ENCODE results near the gene CDKAL1. TPM values are rescaled to one million over a fixed set of nuclear protein-coding genes. Genes with fewer than 3 reads are reported as not detected.

The CDKAL1 gene
- total and polyA plus RNA-seq, 2 of the 8 experiments (the other 6 are each of a cell fraction or from before 2014, with no cell fraction given): 8.4 to 24.6 TPM

- no peak overlapping the region for H3K4me2 ChIP-seq (ENCODE audit: insufficient read depth in 1 of 2, low read depth in 2 of 2, low read length in 2 of 2)
- no peak overlapping the region for H2BK120ac ChIP-seq (replicated peaks; ENCODE audit: low read depth, low read length)
- no peak overlapping the region for H3K14ac ChIP-seq (ENCODE audit: insufficient read length)
- H3K79me2 ChIP-seq (ENCODE audit: control insufficient read depth in 1 of 2, insufficient read depth in 2 of 2, low read length in 2 of 2): peaks cover 0 to 6% of the 10 kb centered on the region in 2 experiments; a peak in 1 of 4 replicates
- no peaks in the 10 kb centered on the region for H3K79me1 ChIP-seq (ENCODE audit: low read depth, low read length)
- H4K5ac ChIP-seq (ENCODE audit: insufficient read length, low read depth, low read length): no peak overlapping the region
- no peak overlapping the region for H4K8ac ChIP-seq (ENCODE audit: extremely low read depth, insufficient read depth, low read length)
- ChIA-PET CTCF (ENCODE audit: partially characterized antibody) (interaction anchor here (0.8 to 1.2 kb wide), 2 partner anchors 10 to 17 kb away, joined by 3 read pairs; no protein-coding TSS in a partner anchor), POLR2A (ENCODE audit: partially characterized antibody) (interaction anchor here (1.2 to 1.5 kb wide), 2 partner anchors 11 to 72 kb away, joined by 3 read pairs; no protein-coding TSS in a partner anchor)
- H3K9me3 ChIP-seq (ENCODE audit: insufficient read depth in 2 of 2, low read depth in 1 of 2, low read length in 1 of 2): no peaks in the 10 kb centered on the region; a peak in 1 of 4 replicates
- whole genome bisulfite sequencing, 2 experiments (ENCODE audit: extremely low coverage in 1 of 2, insufficient coverage in 1 of 2, insufficient read length in 1 of 2, insufficient replicate concordance in 2 of 2, low coverage in 1 of 2, low lambda C conversion rate in 2 of 2, missing lambda C conversion rate in 1 of 2): 90% methylated on average over 3 of the region's 3 CpGs; no CpG with 5 or more reads in 1 of the 2 experiments
- no peaks in the 10 kb centered on the region for H3K36me3 ChIP-seq (ENCODE audit: control insufficient read depth in 2 of 4, insufficient read depth in 4 of 4, low read length in 3 of 4)
- no peak overlapping the region for H3K23ac ChIP-seq (ENCODE audit: insufficient read length)
- FAIRE-seq: no peak
- H3K4ac ChIP-seq (replicated peaks; ENCODE audit: insufficient read length, low read depth, low read length): no peak overlapping the region
- no peak overlapping the region for H3K27ac ChIP-seq (ENCODE audit: low read depth, low read length)
- H2AK5ac ChIP-seq (ENCODE audit: low read depth, low read length): no peak overlapping the region
- TF ChIP-seq CHD2 (IDR thresholded peaks at IDR 0.05; ENCODE audit: low read length): no peak
- no peak for TF ChIP-seq SP4 (IDR thresholded peaks at IDR 0.05; ENCODE audit: low read length)
- TF ChIP-seq CREB1 (IDR thresholded peaks at IDR 0.05): no peak
- TF ChIP-seq EGR1 (IDR thresholded peaks at IDR 0.05; ENCODE audit: borderline replicate concordance, low read depth, low read length): no peak
- TF ChIP-seq SP1 (IDR thresholded peaks at IDR 0.05; ENCODE audit: low read depth, low read length): no peak
- no peak for TF ChIP-seq E2F6 (IDR thresholded peaks at IDR 0.05)
- no peak for TF ChIP-seq SRF (IDR thresholded peaks at IDR 0.05; ENCODE audit: low read depth, low read length)
- no peak for TF ChIP-seq GABPA (IDR thresholded peaks at IDR 0.05; ENCODE audit: borderline replicate concordance, insufficient read depth, low read length)
- H2BK12ac ChIP-seq (ENCODE audit: low read depth, low read length): no peak overlapping the region
- no peak for DNase-seq (ENCODE audit: low read depth in 1 of 2, low spot score in 2 of 2)
- no peak overlapping the region for H4K91ac ChIP-seq (replicated peaks; ENCODE audit: insufficient read length, low read length)
- peaks cover 0 to 6% (median 2%) of the 10 kb centered on the region in 4 experiments; a peak in 4 of 7 replicates for H3K4me1 ChIP-seq (replicated peaks in 1 of 4; ENCODE audit: control insufficient read depth in 3 of 4, insufficient read depth in 4 of 4, low read length in 3 of 4)
- H2BK20ac ChIP-seq (ENCODE audit: low read length): no peak overlapping the region
- no peak overlapping the region for H2AFZ ChIP-seq (ENCODE audit: low read length)
- H3K18ac ChIP-seq (ENCODE audit: extremely low read depth, low read length): no peak overlapping the region
- H3K27me3 ChIP-seq (replicated peaks in 1 of 4; ENCODE audit: control insufficient read depth in 3 of 4, extremely low read depth in 1 of 4, insufficient read depth in 3 of 4, low read length in 3 of 4): no peaks in the 10 kb centered on the region
- H4K20me1 ChIP-seq (replicated peaks in 1 of 2; ENCODE audit: control insufficient read depth in 1 of 2, insufficient read depth in 2 of 2, low read length in 2 of 2): no peaks in the 10 kb centered on the region
- H3K4me3 ChIP-seq (ENCODE audit: extremely low read depth in 1 of 4, insufficient read depth in 2 of 4, low read depth in 3 of 4, low read length in 4 of 4): no peak overlapping the region
- H3K9ac ChIP-seq (replicated peaks in 1 of 4; ENCODE audit: extremely low read depth in 1 of 4, low read depth in 3 of 4, low read length in 3 of 4): no peak overlapping the region
- H3K23me2 ChIP-seq (ENCODE audit: low read depth, low read length): no peaks in the 10 kb centered on the region; the same call in 1 of the 2 replicates
- H2BK5ac ChIP-seq (ENCODE audit: low read depth, low read length): no peak overlapping the region; the same call in 1 of the 2 replicates
- H3K56ac ChIP-seq (replicated peaks; ENCODE audit: insufficient read length, low read depth, low read length): no peak overlapping the region
- H2BK15ac ChIP-seq (ENCODE audit: low read length): no peak overlapping the region
Observed at GRCh38 chr6:20696676-20697075, 162.4 kb downstream of the CDKAL1 start.

Data from H1 (cell line).